ENCODE data around the gene BACE2. TPM values are rescaled to one million over a fixed set of nuclear protein-coding genes. Genes with fewer than 3 reads are reported as not detected.

BACE2 gene
- total RNA-seq, 1 donor from 2014 or later = 20.8 TPM

DNA sequence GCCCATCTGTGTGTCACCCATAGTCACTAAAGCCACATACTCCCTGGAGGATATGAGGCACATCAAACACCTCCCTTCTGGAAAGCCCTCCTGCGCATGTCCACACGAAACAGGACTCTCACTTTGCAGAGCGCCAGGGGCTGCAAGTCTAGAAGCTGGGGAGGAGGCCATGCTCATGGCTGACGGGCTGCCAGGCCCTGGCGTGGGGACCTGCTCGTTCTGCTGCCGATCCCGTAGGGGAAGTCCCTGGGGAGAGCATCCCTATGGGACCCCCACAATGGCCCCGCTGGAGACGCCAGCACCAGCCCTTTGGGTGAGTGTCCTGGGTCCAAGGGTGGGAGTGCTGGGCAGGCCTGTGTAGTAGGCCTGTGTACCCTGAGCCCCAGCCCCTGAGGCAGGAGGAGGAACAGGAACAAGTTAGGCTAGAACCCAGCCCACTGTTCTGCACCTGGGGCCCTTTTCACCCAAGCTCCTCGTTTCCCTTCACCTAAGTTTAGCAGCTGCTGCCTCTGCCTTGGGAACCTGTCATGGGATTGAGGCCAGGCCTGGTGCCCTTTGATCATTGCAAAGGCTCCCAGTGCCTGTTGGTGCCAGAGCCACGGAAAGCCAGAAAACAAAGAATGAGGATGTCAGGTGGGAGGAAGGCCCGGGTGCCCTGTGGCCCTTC lies 158.6 kb downstream of the BACE2 start:
- H3K9me3 ChIP-seq = no peaks in the 10 kb centered on the region
- no peak overlapping the region for H3K27ac ChIP-seq
- TF ChIP-seq, protein P1, sequence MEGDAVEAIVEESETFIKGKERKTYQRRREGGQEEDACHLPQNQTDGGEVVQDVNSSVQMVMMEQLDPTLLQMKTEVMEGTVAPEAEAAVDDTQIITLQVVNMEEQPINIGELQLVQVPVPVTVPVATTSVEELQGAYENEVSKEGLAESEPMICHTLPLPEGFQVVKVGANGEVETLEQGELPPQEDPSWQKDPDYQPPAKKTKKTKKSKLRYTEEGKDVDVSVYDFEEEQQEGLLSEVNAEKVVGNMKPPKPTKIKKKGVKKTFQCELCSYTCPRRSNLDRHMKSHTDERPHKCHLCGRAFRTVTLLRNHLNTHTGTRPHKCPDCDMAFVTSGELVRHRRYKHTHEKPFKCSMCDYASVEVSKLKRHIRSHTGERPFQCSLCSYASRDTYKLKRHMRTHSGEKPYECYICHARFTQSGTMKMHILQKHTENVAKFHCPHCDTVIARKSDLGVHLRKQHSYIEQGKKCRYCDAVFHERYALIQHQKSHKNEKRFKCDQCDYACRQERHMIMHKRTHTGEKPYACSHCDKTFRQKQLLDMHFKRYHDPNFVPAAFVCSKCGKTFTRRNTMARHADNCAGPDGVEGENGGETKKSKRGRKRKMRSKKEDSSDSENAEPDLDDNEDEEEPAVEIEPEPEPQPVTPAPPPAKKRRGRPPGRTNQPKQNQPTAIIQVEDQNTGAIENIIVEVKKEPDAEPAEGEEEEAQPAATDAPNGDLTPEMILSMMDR (IDR thresholded peaks at IDR 0.05) = no peak
- intact Hi-C loops (cut with DNase I) = no loop called here
- H3K4me1 ChIP-seq = no peaks in the 10 kb centered on the region
- H3K36me3 ChIP-seq = no peaks in the 10 kb centered on the region
- H3K27me3 ChIP-seq (ENCODE audit: low read depth) = no peaks in the 10 kb centered on the region
- DNase-seq = no peak
- ATAC-seq = peak in 1 of 2 donors; percentile 34
- no peak overlapping the region for H3K4me3 ChIP-seq

DNA sequence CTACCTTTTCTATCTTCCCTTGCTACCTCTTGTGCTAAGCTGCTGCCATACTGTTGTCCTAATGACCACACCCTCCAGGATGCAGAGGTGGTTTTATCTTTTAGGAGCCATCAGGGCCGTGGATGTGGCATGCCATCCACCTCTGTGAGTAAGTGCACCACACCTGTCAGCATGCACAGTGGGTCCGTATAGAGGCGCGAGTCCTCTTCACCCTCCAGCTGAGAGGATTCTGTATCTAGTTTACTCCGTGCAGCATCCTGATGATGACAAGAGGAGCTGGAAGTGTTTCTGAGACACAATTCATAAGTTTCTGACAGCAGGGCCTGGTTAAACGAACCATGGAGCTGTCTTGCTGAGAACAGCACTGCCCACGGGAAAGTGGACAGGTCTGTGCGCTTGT lies 159.8 kb downstream of the BACE2 start:
- Histone ChIP-seq H3K27me3 (ENCODE audit: low read depth) (no peaks in the 10 kb centered on the region), H3K36me3 (no peaks in the 10 kb centered on the region), H3K9me3 (no peaks in the 10 kb centered on the region), H3K27ac (no peak overlapping the region), H3K4me1 (no peaks in the 10 kb centered on the region), H3K4me3 (no peak overlapping the region)
- intact Hi-C loops (cut with DNase I) = no loop called here
- no peak for DNase-seq
- TF ChIP-seq, protein P1 (IDR thresholded peaks at IDR 0.05) = no peak
- ATAC-seq = no peak

DNA sequence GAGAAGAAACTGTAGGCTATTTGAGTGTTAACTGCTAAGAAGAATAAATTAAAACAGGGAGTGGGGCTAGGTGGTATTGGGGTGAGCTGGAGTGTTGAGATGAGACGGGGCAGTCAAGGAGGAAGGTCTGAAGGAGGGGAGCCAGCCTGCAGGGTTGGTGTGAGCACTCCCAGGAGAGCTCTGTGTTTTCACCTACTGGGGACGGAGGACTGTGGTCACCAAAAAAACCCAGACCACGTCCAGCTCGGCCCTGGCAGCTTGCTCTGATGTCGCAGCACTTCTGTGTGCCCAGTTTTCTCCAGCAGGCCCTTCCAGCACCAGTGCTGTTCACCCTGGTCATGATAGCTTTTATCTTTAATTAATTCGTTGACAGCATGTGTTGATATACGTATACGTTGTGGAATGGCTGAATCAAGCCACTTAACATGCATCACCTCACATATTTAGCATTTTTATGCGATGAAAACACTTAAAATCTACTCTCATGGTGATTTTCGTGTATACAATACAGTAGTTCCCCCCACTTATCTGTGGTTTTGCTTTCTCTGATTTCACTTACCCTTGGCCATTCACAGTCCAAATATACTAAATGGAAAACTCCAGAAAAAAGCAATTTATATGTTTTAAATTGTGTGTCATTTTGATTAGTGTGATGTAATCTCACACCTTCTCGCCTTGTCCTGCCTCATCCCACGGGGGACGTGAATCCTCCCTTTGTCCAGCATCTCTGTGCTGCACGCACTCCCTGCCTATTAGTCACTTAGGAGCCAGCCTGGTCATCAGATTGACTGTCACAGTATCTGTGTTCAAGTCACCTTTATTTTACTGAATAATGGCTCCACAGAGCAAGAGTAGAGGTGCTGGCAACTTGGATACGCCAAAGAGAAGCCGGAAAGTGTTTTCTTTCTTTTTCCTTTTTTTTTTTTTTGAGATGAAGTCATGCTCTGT lies 161.0 kb downstream of the BACE2 start:
- no peaks in the 10 kb centered on the region for H3K36me3 ChIP-seq
- H3K27ac ChIP-seq = no peak overlapping the region
- H3K4me1 ChIP-seq = no peaks in the 10 kb centered on the region
- no peak for DNase-seq
- no peak for ATAC-seq
- intact Hi-C loops (cut with DNase I) = no loop called here
- TF ChIP-seq, protein P1 (IDR thresholded peaks at IDR 0.05) = no peak
- no peak overlapping the region for H3K4me3 ChIP-seq
- no peaks in the 10 kb centered on the region for H3K27me3 ChIP-seq (ENCODE audit: low read depth)
- peaks cover under 1% of the 10 kb centered on the region for H3K9me3 ChIP-seq

Small RNA genes lying within 50 kb of the gene (microRNA-seq; reads per million reads assigned to microRNA genes)
- gene MIR3197 (ENCODE audit: borderline number of aligned reads) = not detected

Other genes starting within 250 kb of the BACE2 start
- gene FAM3B, start 148.6 kb downstream of the BACE2 start, total RNA-seq = 4.8 TPM
- gene MX2, start 193.9 kb downstream of the BACE2 start, total RNA-seq = 35.5 TPM